Erythroblast (primary cell): ENCODE measurements around the gene IFI27L2.

ENCODE experiments used
- GATA1 ChIP-seq: IDR thresholded peaks from 2 replicates; pipeline ENCODE4 v1.6.1; 2011; ENCODE audit warnings: low read depth, mild to moderate bottlenecking, control low read depth, low read length, moderate library complexity
- POLR2A ChIP-seq: IDR thresholded peaks from 2 replicates; pipeline ENCODE4 v1.6.1; 2011; ENCODE audit warnings: mild to moderate bottlenecking, low read length

- TF ChIP-seq POLR2A, result no peak
- TF ChIP-seq GATA1, result no peak
Measured at GRCh38 chr14:94111276-94112095, 17.9 kb downstream of the IFI27L2 start.
